GM12892 (cell line): Measurements from ENCODE around the gene MYL11. TPM values are rescaled to one million over a fixed set of nuclear protein-coding genes. Genes with fewer than 3 reads are reported as not detected.
"Not testable (repeated sequence)": the region's sequence is repeated elsewhere in the genome, so short reads cannot be mapped to it uniquely, and the experiment has no call there.

Experiments
- DNase-seq: peaks from one replicate; pipeline ENCODE4 v3.0.0; 2011; ENCODE audit not compliant: insufficient read length
- FAIRE-seq: peaks from 2 replicates; lab custom pipeline; 2011; peaks lifted over from hg19 to GRCh38; lab: Jason Lieb, UNC
- POLR2A ChIP-seq: IDR thresholded peaks from 2 replicates; pipeline ENCODE4 v1.6.1; 2011; ENCODE audit warnings: low read depth, low read length, control low read depth
- POLR2AphosphoS5 ChIP-seq: IDR thresholded peaks from 2 replicates; pipeline ENCODE4 v1.6.1; 2011; ENCODE audit warnings: low read depth, low read length, control low read depth
- TAF1 ChIP-seq: IDR thresholded peaks from 2 replicates; pipeline ENCODE4 v1.6.1; 2011; ENCODE audit warnings: low read depth, mild to moderate bottlenecking, control low read depth, low read length, borderline replicate concordance
- polyA plus RNA-seq: library from polyadenylated mRNA; unstranded; fragments of >200 nt; gene quantifications from one replicate; pipeline ENCODE4 v1.2.1, GENCODE V29; 2012; ENCODE audit warnings: missing spikeins, inconsistent platforms; ENCODE audit not compliant: missing spikeins

Gene MYL11, protein sequence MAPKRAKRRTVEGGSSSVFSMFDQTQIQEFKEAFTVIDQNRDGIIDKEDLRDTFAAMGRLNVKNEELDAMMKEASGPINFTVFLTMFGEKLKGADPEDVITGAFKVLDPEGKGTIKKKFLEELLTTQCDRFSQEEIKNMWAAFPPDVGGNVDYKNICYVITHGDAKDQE
- not detected for polyA plus RNA-seq

DNA sequence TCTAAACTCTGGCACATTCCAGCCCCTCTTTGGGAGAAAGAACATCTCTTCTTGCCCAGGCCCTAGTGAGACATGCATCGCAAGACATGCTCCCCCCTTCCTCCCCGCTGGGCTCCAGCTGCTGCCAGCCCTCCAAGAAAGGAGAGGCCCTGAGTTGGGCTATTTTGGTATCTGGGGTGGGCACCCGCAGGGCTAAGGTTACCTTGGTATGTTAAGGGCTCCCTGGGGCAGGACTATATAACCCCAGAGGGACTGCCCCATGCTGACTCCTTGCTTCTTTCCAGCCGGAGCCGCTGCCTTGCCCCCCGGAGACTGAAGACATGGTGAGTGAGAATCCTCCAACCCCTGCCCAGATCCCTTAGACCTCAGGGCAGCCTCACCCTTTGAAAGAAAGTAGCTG lies at the start of gene MYL11:
MYL11 (plus strand) TSS at position 265 of the 400 bp plus-strand sequence; CDS start at position 321, 56 bp downstream.
- TF ChIP-seq POLR2A (no peak), POLR2AphosphoS5 (no peak), TAF1 (no peak)
- FAIRE-seq, result no peak
- DNase-seq, result no peak

DNA sequence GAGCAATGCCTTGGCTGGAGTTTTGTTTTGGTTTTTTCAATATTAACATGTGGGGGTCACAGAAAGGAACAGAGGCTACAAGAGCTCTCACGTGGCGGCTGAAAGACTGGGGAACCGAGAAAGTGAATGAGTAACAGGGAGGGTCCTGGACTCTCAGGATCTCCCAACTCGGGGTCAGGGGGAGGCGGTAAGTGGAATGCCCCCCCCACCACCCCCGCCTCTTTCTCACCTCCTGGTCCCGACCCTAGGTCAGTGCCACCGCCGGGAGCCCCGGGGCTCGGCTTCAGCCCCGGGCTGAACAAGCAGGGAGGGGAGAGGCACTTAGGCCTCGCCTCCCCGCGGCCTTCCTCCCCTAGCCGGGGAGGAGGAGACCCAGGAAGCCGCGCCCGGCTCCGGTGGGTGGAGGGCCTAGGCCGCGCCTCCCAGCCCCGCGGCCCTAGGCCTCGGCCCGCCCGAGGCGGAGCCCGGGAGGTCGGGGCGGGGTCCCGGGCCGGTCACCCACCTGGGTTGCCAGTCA lies 40.1 kb upstream of the MYL11 start:
- not testable (repeated sequence) for FAIRE-seq
- peak; percentile 49 for DNase-seq

DNA sequence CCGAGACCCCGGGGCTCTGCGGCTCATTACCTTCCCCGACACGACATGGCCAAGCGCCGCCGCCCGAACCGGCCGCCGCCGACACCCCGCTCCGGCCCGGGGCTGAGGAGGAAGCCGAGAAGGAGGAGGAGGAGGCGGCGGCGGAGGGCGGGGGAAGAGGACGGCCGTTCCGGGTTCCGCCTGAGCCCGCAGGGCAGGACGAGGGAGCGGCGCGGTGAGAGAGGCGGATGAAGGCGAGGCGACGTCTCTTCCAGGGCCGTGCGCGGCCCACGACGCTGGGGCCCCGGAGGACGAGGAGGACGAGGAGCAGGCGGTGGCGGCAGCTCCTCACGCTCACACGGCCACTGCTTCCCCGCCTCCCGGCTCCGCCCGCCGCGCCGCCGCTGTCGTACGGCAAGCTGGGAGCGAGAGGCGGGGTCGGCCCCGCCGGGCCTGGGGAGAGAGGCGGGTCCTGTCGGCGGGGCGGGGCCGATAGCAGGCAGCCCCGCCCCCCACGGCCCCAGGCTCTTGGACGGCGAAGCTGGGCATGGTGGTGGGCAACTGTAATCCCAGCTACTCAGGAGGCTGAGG lies 39.5 kb upstream of the MYL11 start:
- 0 out of 2 replicates have a peak, but pooled peaks have one; percentile 12 for TF ChIP-seq TAF1
- peak; percentile 33; the same call in 1 of the 2 replicates for TF ChIP-seq POLR2AphosphoS5
- TF ChIP-seq POLR2A, result peak; percentile 65; the same call in 1 of the 2 replicates
- not testable (repeated sequence) for DNase-seq
- FAIRE-seq, result peak; percentile 73

DNA sequence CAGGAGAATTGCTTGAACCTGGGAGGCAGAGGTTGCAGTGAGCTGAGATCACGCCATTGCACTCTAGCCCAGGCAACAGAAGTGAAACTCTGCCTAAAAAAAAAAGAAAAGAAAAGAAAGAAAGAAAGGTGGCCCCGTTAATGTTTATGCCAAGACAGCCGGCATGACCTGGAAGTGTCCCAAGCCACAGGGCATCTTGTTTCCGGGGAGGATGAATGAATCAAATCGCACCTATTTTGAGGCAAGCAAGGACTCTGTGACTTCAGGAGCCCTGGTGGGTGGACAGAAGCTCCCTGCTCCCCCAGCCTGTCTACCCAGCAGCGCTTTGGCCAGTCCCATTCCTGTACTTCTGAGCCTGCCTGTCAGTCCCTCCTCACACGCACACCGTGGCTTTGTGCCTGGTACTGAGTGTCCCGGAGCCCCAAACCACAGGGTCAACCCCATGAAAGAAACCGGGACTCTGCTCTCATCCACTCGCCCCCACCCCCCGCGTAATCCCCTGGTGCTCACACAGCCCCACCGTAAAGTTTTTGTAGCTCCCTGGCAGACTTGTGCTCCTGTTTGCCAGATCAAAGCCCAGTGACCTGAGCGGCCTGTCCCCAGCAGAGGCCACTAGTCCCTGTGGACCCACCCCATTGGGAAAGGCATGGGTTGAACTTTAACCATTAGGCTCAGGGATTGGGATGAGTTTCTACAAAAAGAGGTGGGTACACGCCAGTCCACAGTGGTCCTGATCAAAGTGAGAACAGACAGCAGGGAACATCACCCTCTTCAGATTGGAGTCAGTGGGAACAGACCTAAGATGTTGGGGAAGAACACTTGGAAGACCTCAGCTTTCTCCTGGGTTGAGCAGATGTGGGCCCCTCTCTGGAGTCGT lies 38.8 kb upstream of the MYL11 start:
- TF ChIP-seq POLR2A (no peak), POLR2AphosphoS5 (no peak), TAF1 (no peak)
- no peak for FAIRE-seq
- no peak for DNase-seq

DNA sequence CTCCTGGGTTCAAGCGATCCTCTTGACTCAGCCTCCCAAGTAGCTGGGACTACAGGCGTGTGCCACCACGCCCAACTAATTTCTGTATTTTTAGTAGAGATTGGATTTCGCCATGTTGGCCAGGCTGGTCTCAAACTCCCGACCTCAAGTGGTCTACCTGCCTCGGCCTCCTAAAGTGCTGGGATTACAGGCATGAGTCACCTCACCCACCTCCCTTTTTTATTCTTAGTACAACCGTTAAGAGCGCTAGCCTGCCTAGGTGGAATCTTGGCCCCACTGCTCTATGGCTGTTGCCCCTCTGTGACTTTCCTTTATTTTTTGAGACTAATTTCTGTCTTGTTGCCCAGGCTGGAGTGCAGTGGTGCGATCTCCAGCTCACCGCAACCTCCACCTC lies 36.6 kb upstream of the MYL11 start:
- DNase-seq, FAIRE-seq: not testable (repeated sequence)

DNA sequence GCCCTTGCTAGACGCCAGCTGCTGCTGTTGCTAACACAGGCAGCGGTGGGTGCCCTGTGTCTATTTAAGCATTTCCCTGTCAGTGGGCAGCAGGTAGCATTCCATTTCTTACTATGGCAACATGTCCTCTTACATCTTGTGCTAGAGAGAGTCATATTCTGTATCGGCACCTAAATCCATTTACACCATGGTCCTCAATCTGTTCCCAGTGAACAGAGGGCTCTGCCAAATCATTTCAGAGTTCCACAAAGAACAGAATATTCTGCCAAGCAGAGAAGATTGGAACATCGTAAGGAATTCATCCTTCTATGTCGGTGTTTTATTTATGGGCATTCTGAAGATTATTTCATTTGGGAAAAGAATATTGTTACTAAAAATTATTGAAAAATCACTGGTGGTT lies 35.9 kb upstream of the MYL11 start:
- DNase-seq, FAIRE-seq: not testable (repeated sequence)

DNA sequence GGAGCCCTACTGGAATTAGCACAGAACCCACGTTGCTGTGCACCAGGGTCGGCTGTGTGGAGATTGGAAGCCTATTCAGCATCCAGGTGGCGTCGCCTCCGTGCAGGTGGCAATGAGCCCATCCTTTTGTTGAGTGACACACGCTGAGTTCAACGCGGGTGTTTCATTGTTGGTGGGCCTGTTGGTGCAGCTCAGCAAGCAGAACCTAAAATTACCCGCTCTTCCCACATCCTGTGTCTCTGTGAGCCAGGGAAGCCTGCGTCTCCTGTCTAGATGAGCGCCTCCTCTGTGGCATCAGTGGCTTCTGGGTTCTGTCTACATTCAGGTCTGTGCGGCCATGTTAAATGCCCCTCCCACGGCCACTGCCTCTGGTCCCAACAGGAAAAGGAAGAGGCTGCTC lies 34.0 kb upstream of the MYL11 start:
- FAIRE-seq (no peak), DNase-seq (no peak)
- TF ChIP-seq POLR2AphosphoS5 (no peak), POLR2A (no peak), TAF1 (no peak)

DNA sequence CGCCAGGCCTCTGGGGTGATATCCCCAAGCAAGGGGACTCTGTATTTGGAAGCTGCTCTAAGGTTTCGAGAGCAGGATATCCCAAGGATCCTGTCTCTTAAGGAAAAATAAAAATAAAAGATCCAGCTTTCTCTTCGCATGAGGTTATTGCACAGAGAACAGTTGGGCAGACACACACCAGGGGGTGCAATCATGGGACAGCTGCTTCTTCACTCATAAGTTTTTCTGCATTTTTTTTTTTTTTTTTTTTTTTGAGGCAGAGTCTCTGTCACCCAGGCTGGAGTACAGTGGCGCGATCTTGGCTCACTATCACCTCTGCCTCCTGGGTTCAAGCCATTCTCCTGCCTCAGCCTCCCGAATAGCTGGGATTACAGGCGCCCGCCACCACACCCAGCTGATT lies 32.6 kb upstream of the MYL11 start:
- FAIRE-seq, DNase-seq: not testable (repeated sequence)

DNA sequence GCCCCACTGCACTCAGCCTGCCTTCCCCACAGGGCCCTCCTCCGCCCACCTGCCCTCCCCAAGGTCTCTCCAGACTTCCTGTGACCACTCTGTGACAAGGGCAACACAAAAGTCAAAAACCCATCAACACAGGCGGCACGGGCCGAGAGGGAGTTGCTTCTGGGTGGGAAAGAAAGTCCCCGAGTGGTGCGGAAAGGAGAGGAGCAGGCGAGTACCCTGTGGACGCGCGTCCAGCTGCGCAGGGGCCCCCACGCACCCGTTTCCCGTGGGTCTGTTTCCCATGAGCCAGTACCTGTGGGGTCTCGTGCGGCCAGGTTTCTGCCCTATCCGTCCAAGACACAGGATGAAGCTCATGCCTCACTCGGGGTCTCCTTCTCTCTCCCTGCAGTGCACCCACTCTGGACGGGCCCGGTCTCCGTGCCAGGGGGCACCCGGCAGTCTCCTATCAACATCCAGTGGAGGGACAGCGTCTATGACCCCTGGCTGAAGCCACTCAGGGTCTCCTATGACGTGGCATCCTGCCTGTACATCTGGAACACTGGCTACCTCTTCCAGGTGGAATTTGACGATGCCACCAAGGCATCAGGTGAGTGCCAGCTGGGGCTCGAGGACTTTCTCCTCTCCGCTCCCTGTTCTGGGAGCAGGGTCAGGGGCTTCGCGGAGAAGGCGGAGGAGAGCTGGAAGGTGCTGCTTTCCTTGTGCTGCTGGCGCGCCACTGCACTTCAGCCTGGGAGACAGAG lies 31.7 kb upstream of the MYL11 start:
- no peak for TF ChIP-seq POLR2AphosphoS5
- no peak for TF ChIP-seq POLR2A
- TF ChIP-seq TAF1, result no peak
- DNase-seq (no peak), FAIRE-seq (no peak)

DNA sequence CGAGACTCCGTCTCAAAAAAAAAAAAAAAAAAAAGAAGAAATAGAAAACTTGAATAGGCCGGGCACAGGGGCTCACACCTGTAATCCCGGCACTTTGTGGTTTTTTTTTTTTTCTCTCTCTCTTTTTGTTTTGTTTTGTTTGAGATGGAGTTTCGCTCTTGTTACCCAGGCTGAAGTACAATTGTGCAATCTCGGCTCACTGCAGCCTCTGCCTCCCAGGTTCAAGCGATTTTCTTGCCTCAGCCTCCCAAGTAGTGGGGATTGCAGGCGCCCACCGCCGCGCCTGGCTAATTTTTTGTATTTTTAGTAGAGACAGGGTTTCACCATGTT lies 31.1 kb upstream of the MYL11 start:
- DNase-seq, FAIRE-seq: not testable (repeated sequence)

DNA sequence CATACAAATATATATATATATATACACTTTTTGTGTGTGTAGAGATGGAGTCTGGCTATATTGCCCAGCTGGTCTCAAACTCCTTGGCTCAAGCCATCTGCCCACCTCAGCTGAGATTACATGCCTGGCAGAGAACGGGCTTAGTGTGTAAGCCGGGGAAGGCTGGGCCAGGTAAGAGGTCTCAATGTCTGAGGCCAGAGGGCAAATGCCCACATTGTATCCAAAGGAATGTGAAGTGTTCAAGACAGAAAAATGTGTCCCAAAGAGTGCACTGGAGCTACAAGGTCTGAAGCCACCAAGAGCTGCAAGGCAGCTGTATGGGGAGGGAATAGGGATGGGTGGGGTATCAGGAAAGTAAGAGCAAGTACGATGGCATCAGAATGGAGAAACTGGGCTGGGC lies 28.3 kb upstream of the MYL11 start:
- DNase-seq (no peak), FAIRE-seq (no peak)
- TF ChIP-seq POLR2AphosphoS5, result no peak
- TF ChIP-seq TAF1, result no peak
- no peak for TF ChIP-seq POLR2A

DNA sequence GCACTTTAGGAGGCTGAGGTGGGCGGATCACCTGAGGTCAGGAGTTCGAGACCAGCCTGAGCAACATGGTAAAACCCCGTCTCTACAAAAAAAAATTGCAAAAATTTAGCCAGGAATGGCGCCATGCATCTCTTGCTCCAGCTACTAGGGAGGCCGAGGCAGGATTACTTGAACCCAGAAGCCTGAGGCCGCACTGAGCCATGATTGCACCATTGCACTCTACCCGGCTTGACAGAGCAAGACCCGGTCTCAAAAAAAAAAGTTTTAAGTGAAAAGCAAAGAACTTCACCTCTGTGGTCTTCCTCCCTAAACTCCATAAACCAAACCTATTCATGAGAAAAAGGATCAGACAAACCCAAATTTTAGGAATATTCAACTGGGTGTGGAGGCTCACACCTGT lies 26.5 kb upstream of the MYL11 start:
- no peak for DNase-seq
- FAIRE-seq, result no peak
- no peak for TF ChIP-seq POLR2A
- no peak for TF ChIP-seq TAF1
- TF ChIP-seq POLR2AphosphoS5, result no peak
